ENCODE results near the gene ADGRV1.

The ADGRV1 gene

DNA sequence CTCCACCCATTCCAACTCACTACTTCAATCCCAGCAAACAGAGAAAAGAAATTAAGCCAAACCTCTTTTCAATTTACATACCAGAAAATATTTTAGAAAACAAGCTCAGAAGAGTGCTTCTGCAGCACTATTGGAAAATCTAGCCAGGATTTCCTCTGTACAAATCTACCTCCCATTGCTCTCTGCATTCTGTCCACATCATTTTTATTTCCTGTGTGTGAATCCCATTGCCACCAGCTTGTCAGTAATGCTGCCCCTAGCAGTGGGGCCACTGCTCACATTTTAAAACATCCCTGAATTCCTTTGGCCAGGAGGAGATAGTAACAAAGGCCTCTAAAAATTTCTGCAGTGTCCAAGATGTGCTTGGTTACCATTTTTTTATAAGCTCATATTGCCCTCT lies 592.0 kb downstream of the ADGRV1 start:
- POLR2A ChIA-PET: no interaction called here
- CTCF ChIA-PET: no interaction called here
- TF ChIP-seq, protein P1, sequence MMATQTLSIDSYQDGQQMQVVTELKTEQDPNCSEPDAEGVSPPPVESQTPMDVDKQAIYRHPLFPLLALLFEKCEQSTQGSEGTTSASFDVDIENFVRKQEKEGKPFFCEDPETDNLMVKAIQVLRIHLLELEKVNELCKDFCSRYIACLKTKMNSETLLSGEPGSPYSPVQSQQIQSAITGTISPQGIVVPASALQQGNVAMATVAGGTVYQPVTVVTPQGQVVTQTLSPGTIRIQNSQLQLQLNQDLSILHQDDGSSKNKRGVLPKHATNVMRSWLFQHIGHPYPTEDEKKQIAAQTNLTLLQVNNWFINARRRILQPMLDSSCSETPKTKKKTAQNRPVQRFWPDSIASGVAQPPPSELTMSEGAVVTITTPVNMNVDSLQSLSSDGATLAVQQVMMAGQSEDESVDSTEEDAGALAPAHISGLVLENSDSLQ (IDR thresholded peaks at IDR 0.05): no peak
- TF ChIP-seq CTBP1 (IDR thresholded peaks at IDR 0.05; ENCODE audit: borderline replicate concordance) (no peak), L3MBTL2 (conservative IDR thresholded peaks at IDR 0.05) (no peak), FOXM1 (IDR thresholded peaks at IDR 0.05; ENCODE audit: borderline replicate concordance) (no peak), ELF4 (IDR thresholded peaks at IDR 0.05) (no peak), ZNF384 (IDR thresholded peaks at IDR 0.05) (no peak), ARNT (IDR thresholded peaks at IDR 0.05) (no peak), SP1 (IDR thresholded peaks at IDR 0.05) (no peak), FOXK2 (IDR thresholded peaks at IDR 0.05) (no peak), LEF1 (IDR thresholded peaks at IDR 0.05; ENCODE audit: borderline replicate concordance) (no peak), BHLHE40 (IDR thresholded peaks at IDR 0.05; ENCODE audit: borderline replicate concordance) (no peak)
- no peak for DNase-seq (ENCODE audit: extremely low spot score)

DNA sequence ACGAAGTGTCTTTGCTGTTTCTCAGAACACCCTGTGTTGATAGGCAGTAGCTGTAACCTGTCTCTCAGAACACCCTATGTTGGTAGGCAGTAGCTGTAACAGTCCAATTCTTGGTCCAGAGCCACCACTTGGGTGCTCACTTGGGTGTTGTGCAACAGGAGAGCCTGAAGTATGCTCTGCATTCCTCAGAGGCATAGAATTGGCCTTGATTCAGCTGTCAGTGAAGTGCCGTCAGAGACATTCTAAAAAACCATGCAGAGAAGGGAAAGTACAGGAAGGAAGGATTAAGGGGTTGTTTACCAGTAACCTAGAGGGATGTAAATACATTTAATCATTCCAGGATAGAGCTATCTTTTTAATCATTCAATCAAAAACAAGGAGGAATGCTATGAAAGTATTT lies 593.4 kb downstream of the ADGRV1 start:
- ChIA-PET CTCF (no interaction called here), POLR2A (no interaction called here)
- no peak for DNase-seq (ENCODE audit: extremely low spot score)
- TF ChIP-seq ARNT (IDR thresholded peaks at IDR 0.05): no peak
- TF ChIP-seq L3MBTL2 (conservative IDR thresholded peaks at IDR 0.05): no peak
- no peak for TF ChIP-seq FOXK2 (IDR thresholded peaks at IDR 0.05)
- no peak for TF ChIP-seq CTBP1 (IDR thresholded peaks at IDR 0.05; ENCODE audit: borderline replicate concordance)
- no peak for TF ChIP-seq NFRKB (IDR thresholded peaks at IDR 0.05)
- TF ChIP-seq BHLHE40 (IDR thresholded peaks at IDR 0.05; ENCODE audit: borderline replicate concordance): no peak
- TF ChIP-seq FOXM1 (IDR thresholded peaks at IDR 0.05; ENCODE audit: borderline replicate concordance): no peak
- TF ChIP-seq ELF4 (IDR thresholded peaks at IDR 0.05): no peak
- no peak for TF ChIP-seq SP1 (IDR thresholded peaks at IDR 0.05)
- TF ChIP-seq ZNF384 (IDR thresholded peaks at IDR 0.05): no peak
- TF ChIP-seq, protein P1 (IDR thresholded peaks at IDR 0.05): no peak
- TF ChIP-seq TARDBP (IDR thresholded peaks at IDR 0.05): no peak
- no peak for TF ChIP-seq LEF1 (IDR thresholded peaks at IDR 0.05; ENCODE audit: borderline replicate concordance)
- TF ChIP-seq HDGF (IDR thresholded peaks at IDR 0.05; ENCODE audit: borderline replicate concordance): no peak
- no peak for TF ChIP-seq SUZ12 (IDR thresholded peaks at IDR 0.05)
- TF ChIP-seq FOXA1 (IDR thresholded peaks at IDR 0.05): no peak

DNA sequence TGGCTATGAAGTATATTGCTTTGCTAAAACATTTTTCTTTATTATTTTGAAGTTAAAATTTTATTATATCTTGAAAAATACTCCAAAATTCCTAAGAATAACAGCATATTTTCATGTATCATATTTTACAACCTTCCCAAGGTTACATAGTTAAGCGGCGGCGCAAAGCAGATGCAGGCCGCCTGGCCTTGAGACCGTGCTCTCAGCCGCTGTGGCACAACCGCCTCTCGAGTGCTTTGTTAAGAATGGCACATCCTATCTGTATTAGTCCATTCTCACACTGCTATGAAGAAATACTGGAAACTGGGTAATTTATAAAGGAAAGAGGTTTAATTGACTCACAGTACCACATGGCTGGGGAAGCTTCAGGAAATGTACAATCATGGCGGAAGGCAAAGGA lies 595.7 kb downstream of the ADGRV1 start:
- POLR2A ChIA-PET: no interaction called here
- CTCF ChIA-PET: no interaction called here
- no peak for DNase-seq (ENCODE audit: extremely low spot score)
- TF ChIP-seq ARNT (IDR thresholded peaks at IDR 0.05) (no peak), TARDBP (IDR thresholded peaks at IDR 0.05) (no peak), ELF4 (IDR thresholded peaks at IDR 0.05) (no peak), ZNF384 (IDR thresholded peaks at IDR 0.05) (no peak), BHLHE40 (IDR thresholded peaks at IDR 0.05; ENCODE audit: borderline replicate concordance) (no peak), FOXM1 (IDR thresholded peaks at IDR 0.05; ENCODE audit: borderline replicate concordance) (no peak), SUZ12 (IDR thresholded peaks at IDR 0.05) (no peak), FOXK2 (IDR thresholded peaks at IDR 0.05) (no peak), LEF1 (IDR thresholded peaks at IDR 0.05; ENCODE audit: borderline replicate concordance) (no peak), HDGF (IDR thresholded peaks at IDR 0.05; ENCODE audit: borderline replicate concordance) (no peak), L3MBTL2 (conservative IDR thresholded peaks at IDR 0.05) (no peak), FOXA1 (IDR thresholded peaks at IDR 0.05) (no peak), NFRKB (IDR thresholded peaks at IDR 0.05) (no peak), SP1 (IDR thresholded peaks at IDR 0.05) (no peak), CTBP1 (IDR thresholded peaks at IDR 0.05; ENCODE audit: borderline replicate concordance) (no peak)
- TF ChIP-seq, protein P1 (IDR thresholded peaks at IDR 0.05): no peak

DNA sequence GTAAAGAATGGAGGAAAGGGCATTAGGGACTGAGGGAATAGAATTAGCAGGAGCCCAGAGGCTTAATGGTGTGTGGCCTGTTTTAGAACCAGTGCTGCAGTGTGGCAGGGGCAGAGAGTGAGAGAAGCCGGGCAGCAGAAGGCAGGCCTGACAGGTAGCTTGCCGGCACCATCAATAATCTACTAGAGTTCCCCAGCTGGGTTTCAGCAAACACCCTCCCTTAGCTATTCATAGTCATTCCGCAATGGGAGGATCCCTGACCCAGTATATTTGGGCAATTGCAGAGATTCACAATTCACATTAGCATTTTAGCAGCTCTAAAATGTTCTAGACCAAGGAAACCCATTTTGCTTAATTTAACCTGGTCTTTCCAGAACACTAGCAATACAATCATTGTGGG lies 596.7 kb downstream of the ADGRV1 start:
- ChIA-PET CTCF (no interaction called here), POLR2A (no interaction called here)
- DNase-seq (ENCODE audit: extremely low spot score): no peak
- no peak for TF ChIP-seq FOXM1 (IDR thresholded peaks at IDR 0.05; ENCODE audit: borderline replicate concordance)

DNA sequence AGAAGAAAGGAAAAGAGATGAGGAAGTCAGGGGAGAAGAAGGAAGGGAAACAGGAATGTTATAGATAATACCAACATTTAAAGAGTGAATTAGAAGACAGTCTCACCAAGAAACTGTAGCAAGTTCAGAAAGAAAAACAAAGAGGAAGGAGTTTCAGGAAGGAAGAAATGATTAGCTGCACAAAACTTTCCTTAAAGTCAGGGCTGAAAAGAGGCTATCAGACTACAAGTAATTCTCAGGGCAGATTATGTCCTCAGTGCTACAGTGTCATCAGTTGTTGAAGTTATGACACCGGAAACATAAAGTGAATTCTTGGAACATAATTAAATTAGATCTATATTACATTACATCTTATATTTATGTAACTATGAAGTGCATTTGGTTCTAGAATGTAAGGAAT lies 597.6 kb downstream of the ADGRV1 start:
- ChIA-PET CTCF (no interaction called here), POLR2A (no interaction called here)
- TF ChIP-seq FOXK2 (IDR thresholded peaks at IDR 0.05) (no peak), LEF1 (IDR thresholded peaks at IDR 0.05; ENCODE audit: borderline replicate concordance) (no peak), L3MBTL2 (conservative IDR thresholded peaks at IDR 0.05) (no peak), FOXA1 (IDR thresholded peaks at IDR 0.05) (no peak), HDGF (IDR thresholded peaks at IDR 0.05; ENCODE audit: borderline replicate concordance) (no peak), CTBP1 (IDR thresholded peaks at IDR 0.05; ENCODE audit: borderline replicate concordance) (no peak), FOXM1 (IDR thresholded peaks at IDR 0.05; ENCODE audit: borderline replicate concordance) (no peak), ARNT (IDR thresholded peaks at IDR 0.05) (no peak)
- no peak for DNase-seq (ENCODE audit: extremely low spot score)

DNA sequence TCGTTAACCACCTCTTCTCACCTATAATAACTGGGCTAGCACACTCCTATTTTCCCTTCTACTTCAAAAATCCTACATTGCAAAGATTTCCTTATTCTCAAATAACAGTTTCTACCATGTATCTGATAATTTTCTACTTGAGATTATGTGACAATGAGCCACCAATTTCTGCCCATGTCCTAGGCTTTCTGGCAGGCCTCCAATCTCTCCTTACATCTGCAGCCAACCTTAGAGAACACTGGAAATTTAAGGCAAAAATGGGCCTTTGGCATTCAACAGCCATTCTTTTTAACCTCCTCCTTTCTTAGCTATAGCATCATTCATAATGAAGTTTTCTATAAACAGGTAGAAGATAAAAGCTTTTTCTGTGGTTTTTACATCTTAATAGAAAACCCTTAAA lies 599.4 kb downstream of the ADGRV1 start:
- ChIA-PET CTCF (no interaction called here), POLR2A (no interaction called here)

More for the DNA sequence above, 599.4 kb downstream of the ADGRV1 start:
- no peak for DNase-seq (ENCODE audit: extremely low spot score)
- TF ChIP-seq SP1 (IDR thresholded peaks at IDR 0.05) (no peak), BHLHE40 (IDR thresholded peaks at IDR 0.05; ENCODE audit: borderline replicate concordance) (no peak), FOXM1 (IDR thresholded peaks at IDR 0.05; ENCODE audit: borderline replicate concordance) (no peak), FOXK2 (IDR thresholded peaks at IDR 0.05) (no peak), ARNT (IDR thresholded peaks at IDR 0.05) (no peak), FOXA1 (IDR thresholded peaks at IDR 0.05) (no peak), HDGF (IDR thresholded peaks at IDR 0.05; ENCODE audit: borderline replicate concordance) (no peak), CTBP1 (IDR thresholded peaks at IDR 0.05; ENCODE audit: borderline replicate concordance) (no peak), LEF1 (IDR thresholded peaks at IDR 0.05; ENCODE audit: borderline replicate concordance) (no peak), SUZ12 (IDR thresholded peaks at IDR 0.05) (no peak), TARDBP (IDR thresholded peaks at IDR 0.05) (no peak), ZNF384 (IDR thresholded peaks at IDR 0.05) (no peak), NFRKB (IDR thresholded peaks at IDR 0.05) (no peak), ELF4 (IDR thresholded peaks at IDR 0.05) (no peak), L3MBTL2 (conservative IDR thresholded peaks at IDR 0.05) (no peak)
- TF ChIP-seq, protein P1 (IDR thresholded peaks at IDR 0.05): no peak
